GM10248 (cell line): Measurements from ENCODE around the gene NEK6.

Experiments used
- CTCF ChIA-PET: fragments of 300-600 bp; sonication (Branson Sonifier 250); formaldehyde crosslinking; extraction: SDS; loops from one replicate; lab custom pipeline; 2021; ENCODE audit warnings: antibody characterized with exemption; lab: Yijun Ruan, JAX
- POLR2A ChIA-PET: fragments of 350-650 bp; sonication (Branson Sonifier 250); formaldehyde crosslinking; extraction: SDS; loops from one replicate; lab custom pipeline; 2020; ENCODE audit warnings: antibody characterized with exemption; lab: Yijun Ruan, JAX
- DNase-seq: peaks from one replicate; pipeline ENCODE4 v3.0.0; 2012; ENCODE audit errors: extremely low spot score
- CTCF ChIP-seq: IDR thresholded peaks from 2 replicates; pipeline ENCODE4 v1.5.1; 2012; ENCODE audit warnings: mild to moderate bottlenecking, low read depth; ENCODE audit errors: extremely low read depth, missing control alignments, control extremely low read depth

Gene NEK6

GRCh38 chr9:124257844-124258606 lies at the start of gene NEK6:
Gene NEK6 (plus strand): TSS chr9:124257949. CDS start chr9:124301965, 44,016 bp downstream.
- ChIA-PET CTCF (interaction anchor here (0.8 to 2.0 kb wide), 3 partner anchors 34 to 131 kb away, joined by 3 to 8 read pairs (median 3); no protein-coding TSS in a partner anchor), POLR2A (no interaction called here)
- peak; percentile 70 for DNase-seq
- no peak for TF ChIP-seq CTCF

GRCh38 chr9:124208571-124208970 lies 49.2 kb upstream of the NEK6 start:
- no peak for TF ChIP-seq CTCF
- ChIA-PET CTCF (no interaction called here), POLR2A (no interaction called here)
- DNase-seq: no peak

GRCh38 chr9:124209279-124209678 lies 48.5 kb upstream of the NEK6 start:
- ChIA-PET CTCF (interaction anchor here (1.1 to 2.8 kb wide), 4 partner anchors 10 to 82 kb away, joined by 4 to 9 read pairs (median 6); no protein-coding TSS in a partner anchor), POLR2A (no interaction called here)
- no peak for DNase-seq
- no peak for TF ChIP-seq CTCF

GRCh38 chr9:124209774-124210173 lies 48.0 kb upstream of the NEK6 start:
- POLR2A ChIA-PET: no interaction called here
- CTCF ChIA-PET: interaction anchor here (0.6 to 3.4 kb wide), 9 partner anchors 8 to 326 kb away, joined by 3 to 10 read pairs (median 4); no protein-coding TSS in a partner anchor
- no peak for TF ChIP-seq CTCF
- no peak for DNase-seq

GRCh38 chr9:124210697-124211096 lies 47.1 kb upstream of the NEK6 start:
- CTCF ChIA-PET: interaction anchor here (1.3 to 3.4 kb wide), 6 partner anchors 9 to 84 kb away, joined by 3 to 10 read pairs (median 6); no protein-coding TSS in a partner anchor
- POLR2A ChIA-PET: interaction anchor here (0.5 kb wide), 1 partner anchor 17 kb away, joined by 6 read pairs; no protein-coding TSS in a partner anchor
- DNase-seq: peak; percentile 64
- TF ChIP-seq CTCF: no peak

GRCh38 chr9:124212381-124213050 lies 45.2 kb upstream of the NEK6 start:
- POLR2A ChIA-PET: no interaction called here
- TF ChIP-seq CTCF: no peak
- DNase-seq: no peak
- CTCF ChIA-PET: interaction anchor here (0.9 to 3.4 kb wide), 5 partner anchors 11 to 285 kb away, joined by 3 to 10 read pairs (median 4); no protein-coding TSS in a partner anchor
